CD4-positive, alpha-beta T cell treated with Interleukin-21 for 1 hour (primary cell): ENCODE measurements around the gene PRDM16.

Experiments
- DNase-seq: peaks from one replicate; pipeline ENCODE4 v3.0.0-alpha.2; 2020

Gene PRDM16

DNA sequence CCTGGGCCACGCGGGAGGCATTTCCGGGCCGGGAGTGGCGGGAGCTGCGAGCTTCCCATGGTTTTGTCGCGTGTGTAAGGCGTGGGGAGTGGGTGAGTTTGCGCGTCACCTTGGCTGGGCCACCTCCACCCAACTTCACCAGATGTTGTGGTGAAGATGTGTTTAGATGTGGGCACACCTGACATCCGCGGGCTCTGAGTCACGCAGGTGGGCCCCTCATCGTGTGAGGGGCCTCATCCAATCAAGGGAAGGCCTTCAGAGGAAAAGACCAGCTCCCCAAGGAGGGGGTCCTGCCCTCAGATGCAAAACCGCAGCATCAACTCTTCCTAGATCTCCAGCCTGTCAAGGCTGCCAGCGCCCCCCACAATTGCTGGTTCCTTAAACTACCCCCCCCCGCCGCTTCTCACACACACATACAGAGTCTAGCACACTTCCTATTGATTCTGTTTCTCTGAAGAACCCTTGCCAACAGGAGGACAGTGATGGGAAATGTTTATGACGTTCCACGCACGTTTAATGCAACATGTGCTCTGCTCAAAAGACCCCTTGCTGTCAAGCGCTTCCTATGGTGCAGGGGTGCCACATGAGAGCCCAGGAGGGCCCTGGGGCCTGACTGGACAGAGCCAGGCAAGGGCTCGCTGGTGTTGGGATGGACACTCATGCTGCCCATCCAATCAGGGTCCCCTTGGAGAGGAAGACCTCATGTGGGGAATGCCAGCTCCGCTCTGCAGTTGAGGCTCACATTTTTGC lies 35.8 kb upstream of the PRDM16 start:
- peak; percentile 58 for DNase-seq

GRCh38 chr1:3033790-3034090 lies 35.3 kb upstream of the PRDM16 start:
- DNase-seq, result no peak

DNA sequence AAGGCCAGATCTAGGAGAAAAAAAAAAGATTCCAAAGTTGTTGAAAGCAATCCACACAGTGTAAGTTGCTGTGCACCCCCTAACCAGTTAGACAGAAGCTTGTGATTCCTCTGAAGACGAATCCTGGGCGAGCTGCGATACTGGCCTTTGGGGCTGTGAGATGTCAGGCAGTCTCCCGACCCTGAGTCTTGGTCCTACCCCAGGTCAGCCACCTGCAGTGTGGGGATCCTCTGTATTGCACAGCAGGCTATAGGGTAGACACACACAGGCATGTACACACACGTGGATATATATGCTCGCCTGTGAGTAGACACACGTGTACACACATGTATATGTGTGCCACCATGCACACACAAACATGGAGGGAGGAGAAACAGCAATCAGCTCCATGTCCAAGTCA lies 34.8 kb upstream of the PRDM16 start:
- DNase-seq, result no peak

DNA sequence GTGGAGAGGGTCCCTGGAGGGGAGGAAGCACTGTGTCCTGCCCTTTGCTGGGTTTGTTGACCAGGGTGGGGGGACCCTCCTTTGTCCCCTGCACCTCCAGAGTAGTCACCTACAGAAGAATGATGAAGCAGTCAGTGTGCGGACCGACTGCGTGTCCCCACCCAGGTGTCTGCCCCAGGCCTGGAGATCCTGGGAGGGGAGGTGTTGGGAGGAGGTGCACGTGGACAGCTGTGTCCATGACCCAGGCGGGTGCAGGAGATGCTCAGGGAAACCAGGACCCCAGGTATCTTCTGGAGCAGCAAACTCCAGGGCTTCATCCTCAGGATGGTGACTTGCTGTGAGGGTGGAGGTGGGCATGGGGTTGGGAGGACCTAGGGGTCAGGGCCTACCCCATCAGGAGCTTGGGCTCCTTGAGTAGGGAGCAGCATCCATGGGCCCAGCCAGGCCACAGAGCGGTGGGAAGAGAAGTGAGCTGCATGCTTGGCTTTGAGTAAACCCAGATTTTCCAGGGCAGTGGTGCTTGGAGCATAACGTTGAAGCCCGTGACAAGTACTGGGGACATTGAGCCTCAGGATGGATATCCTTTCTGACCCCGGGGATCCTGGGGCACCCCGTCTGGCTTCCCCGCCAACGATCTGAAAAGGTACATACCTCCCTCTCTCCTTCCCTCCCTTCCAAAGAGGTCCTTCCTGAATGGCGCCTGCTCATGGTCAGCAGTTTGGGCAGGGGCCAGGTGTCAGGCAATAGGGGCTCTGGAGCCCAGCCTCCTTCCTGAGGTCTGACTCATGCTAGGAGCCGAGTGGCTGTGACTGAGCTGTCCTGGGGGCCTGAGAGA lies 34.1 kb upstream of the PRDM16 start:
- no peak for DNase-seq

DNA sequence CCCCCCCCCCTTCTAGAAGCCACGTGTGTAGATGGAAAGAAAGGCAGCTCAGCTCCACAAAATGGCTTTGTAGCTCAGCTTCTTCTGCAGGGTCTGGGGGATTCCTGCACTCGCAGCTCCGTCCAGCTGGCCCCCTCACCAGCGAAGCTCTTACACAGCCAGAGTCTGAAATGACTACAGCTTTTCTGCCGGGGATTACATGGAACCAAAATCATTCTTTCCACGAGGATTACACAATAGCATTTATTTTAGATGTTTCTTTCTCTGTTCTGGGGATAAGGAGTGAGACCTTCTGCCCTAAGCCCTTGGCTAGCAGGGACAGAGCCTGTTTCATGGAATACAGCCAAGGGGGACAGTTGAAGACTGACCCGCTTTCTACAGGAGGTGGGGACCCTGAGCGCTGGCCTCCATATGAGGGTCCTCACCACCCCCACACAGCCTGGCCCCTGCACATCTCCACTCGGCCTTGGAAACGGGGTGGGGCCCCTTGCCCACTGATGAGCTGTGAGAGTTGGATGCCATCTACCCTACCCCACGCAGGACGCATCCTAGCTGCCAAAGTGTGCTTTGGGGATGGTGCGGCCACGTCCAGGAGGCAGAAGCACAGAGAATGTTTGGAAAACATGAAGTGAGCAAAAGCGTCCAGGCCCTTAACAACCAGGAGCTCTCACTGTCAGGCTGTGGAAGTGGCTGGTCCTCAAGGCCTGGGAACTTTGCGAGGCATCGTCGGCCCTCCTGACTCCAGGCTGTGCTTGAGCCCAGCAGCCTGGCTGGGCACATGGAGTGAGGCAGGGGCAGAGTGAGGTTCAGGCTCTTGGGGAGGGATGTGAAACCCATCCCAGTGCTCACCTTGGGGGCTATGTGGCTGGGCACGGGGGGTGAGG lies 33.2 kb upstream of the PRDM16 start:
- no peak for DNase-seq

DNA sequence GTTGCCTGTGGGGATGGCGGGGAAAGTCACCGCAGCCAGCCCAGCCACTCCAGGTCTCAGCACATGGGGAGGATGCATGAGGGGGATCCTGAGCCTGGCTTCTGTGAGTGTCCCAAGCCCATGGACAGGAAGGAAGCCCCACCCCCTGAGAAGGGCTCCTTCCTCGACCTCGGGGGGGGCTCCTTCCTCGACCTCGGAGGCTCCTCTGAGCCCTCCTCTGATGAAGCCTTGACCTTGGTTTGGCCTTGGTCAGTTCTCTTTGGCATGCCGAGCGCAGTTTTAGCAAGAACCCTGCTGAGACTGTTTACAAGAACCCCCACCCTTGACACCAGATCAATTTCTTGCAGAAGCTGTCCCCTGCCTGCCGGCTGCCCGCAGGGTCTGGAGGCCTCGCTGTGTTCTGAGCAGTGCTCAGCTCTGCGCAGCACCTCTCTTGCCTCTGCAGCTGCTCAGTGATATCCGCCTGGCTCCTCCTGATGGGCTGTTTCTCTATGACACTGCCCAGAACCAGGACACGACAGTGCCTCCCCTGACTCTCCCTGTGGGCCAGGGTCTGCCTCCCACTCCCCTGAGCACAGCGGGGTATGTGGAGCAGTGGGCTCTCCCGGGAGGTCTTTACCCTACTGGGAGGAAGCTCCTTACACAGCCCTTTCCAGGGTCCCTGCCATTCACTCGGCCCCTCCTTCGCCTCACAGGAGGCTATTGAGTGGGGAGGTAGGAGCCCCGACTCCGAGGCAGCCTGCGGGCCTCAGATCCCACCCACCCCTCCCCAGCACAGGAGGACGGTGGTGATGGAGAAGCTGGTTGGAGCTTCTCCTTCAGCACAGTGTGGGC lies 32.3 kb upstream of the PRDM16 start:
- no peak for DNase-seq

- DNase-seq, result no peak
Measured at GRCh38 chr1:3037281-3038040, 31.5 kb upstream of the PRDM16 start.

GRCh38 chr1:3038113-3038551 lies 30.9 kb upstream of the PRDM16 start:
- DNase-seq, result no peak

DNA sequence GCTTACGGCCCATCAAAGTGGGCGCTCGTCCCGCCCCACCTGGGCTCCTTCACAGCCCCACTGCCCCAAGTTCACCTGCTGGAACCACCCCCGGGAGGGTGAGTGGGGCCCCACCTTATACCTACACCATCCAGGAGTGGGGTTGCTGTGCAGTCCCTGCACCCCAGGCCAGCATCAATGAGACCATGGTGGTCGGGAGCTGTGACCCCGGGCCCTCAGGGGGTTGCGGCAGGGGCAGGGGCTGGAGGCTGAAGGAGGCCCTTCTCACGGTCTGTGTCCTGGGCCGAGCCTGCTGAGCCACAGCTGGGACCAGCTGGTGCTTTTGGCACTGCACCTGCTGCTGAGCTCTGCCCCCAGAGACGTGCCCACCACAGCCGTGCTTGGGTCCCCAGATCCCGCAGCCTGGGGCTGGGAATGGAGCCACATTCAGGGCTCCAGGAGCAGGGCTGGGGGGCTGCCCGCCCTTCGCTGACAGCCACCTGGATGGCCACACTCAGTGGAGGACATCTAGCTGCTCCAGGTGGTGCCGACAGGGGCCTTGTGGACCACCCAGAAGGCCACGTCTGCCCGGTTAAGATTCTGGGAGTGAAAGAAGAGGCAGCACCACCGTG lies 30.3 kb upstream of the PRDM16 start:
- no peak for DNase-seq

- DNase-seq, result no peak
Measured at GRCh38 chr1:3040004-3040403, 29.0 kb upstream of the PRDM16 start.

DNA sequence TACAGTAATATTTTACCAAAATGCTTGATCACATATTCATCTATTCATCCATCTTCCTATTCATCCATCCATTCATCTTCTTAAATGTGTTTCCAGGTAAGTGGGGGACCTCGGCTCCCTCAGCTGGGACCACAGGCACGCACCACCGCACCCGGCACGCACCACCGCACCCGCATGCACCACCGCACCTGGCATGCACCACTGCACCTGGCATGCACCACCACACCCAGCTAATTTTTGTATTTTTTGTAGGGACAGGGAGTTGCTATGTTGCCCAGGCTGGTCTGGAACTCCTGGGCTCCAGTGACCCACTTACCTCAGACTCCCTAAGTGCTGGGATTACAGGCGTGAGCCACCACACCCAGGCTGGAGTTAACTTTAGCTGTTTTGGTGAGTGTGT lies 26.5 kb upstream of the PRDM16 start:
- DNase-seq, result no peak

DNA sequence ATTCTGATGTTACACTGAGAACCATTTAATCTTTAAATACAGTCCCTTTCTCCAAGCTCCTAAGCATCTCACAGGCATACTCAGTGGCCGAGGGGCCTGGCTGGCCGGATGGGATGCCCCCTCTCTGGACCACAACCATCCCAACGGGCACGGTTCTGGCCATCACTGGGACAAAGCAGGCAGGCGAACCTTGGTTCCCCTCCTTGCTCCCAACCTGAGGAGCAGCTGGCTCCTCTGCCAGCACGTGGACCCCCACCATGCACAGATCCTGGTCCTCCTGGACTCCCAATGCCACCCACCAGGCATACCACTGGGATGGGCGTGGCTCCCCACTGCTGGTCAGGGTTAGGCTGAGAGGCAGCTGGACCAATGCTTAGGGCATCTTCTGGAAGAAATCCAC lies 19.8 kb upstream of the PRDM16 start:
- DNase-seq, result no peak

DNA sequence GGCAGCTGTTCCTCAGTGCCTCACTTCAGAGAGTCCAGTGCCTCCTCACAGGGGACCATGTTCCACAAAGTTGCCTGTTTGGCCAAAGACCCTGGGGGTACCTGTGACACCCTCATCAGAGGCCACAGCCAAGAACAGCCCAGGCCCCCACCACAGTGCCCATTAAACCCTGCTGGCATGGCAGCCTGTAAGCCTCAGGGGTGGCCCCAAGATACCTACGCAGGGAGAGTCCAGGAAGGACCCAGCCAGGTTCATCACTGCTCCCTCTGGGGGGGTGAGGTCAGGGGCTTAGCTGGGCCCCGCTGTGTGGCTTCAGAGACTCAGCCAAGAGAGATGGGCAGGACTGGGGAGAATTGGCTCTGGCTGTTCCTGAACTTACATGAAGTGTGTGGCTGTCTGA lies 19.1 kb upstream of the PRDM16 start:
- DNase-seq, result no peak

DNA sequence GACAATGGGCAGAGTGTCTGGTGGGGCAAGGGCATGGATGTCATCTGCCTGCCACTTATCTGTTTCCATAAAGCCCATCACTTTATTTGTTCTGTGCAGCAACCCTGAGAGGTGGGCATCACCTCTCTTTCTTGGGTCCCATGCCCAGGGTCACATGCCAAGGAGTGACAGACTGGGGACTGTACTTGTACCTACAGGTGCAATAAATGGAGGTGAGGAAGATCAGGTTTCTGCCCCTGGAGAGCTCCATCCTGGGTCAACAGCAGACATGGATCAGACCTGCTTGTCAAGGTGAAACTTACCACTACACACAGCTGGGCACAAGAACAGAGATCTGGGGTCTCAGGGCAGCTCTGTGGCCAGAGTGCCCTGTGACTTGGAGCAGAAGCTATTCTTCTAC lies 18.4 kb upstream of the PRDM16 start:
- DNase-seq, result no peak

- no peak for DNase-seq
Measured at GRCh38 chr1:3051270-3052268, 17.4 kb upstream of the PRDM16 start.

DNA sequence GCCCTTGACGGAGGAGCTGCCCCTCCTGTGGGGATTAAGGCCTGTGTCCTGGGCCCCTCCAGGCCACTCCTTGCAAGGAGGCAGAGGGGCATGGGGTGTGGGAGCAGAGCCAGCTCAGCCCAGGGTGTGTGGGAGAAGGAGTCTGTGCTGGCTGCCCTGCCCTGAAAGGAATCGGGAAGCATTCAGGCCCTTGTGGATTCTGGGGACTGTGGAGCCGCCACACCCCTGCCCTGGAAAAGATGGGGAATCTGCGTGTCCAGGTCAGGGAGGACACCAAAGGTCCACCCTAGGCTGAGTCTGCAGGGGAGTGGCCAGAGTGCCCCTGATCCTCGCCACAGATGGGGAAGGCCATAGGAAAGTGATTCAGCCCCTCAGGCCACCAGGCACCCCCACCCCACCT lies 16.5 kb upstream of the PRDM16 start:
- DNase-seq, result no peak

DNA sequence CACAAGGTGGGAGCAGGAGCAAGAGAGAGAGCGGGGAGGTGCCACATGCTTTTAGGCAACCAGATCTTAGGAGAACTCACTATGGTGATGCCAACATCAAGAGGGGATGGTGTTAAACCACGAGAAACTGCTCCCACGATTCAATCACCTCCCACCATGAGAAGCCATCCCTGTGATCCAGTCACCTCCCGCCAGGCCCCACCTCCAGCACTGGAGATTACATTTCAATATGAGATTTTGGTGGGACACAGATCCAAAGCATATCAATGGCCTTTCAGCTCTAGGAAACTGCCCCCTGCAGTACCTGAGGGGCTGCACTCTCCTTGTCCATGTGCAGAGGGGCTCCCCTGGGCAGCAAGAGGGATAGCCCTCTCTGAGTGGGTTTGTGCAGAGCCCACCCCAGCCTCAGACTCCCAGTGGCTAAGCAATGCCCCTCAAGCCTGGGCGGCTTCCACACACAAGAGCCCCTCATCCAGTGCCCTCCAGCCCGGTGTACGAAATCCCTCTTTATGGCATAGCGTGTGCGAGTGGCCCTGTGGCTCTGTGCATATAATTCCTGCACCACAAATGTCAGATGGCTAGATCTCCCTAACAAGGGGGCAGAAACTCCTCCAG lies 15.5 kb upstream of the PRDM16 start:
- no peak for DNase-seq

- DNase-seq, result no peak
Measured at GRCh38 chr1:3053986-3054385, 15.0 kb upstream of the PRDM16 start.

- no peak for DNase-seq
Measured at GRCh38 chr1:3054474-3054873, 14.5 kb upstream of the PRDM16 start.

GRCh38 chr1:3055051-3055450 lies 14.0 kb upstream of the PRDM16 start:
- DNase-seq, result no peak
